DOHH2 (cell line): Measurements from ENCODE around the gene S100A4.

Experiments used
- EZH2phosphoT487 ChIP-seq: fragments of 200-600 bp; sonication (generic); IDR thresholded peaks from 2 replicates; pipeline ENCODE4 v1.6.1; 2017; ENCODE audit warnings: borderline replicate concordance, mild to moderate bottlenecking, antibody characterized with exemption, low read length, moderate library complexity, mixed read lengths
- TF ChIP-seq, protein P1 (sequence below): fragments of 200-600 bp; sonication (generic); IDR thresholded peaks from one replicate; pipeline ENCODE4 v1.5.1; 2014; ENCODE audit warnings: antibody characterized with exemption, mild to moderate bottlenecking, low read depth, low read length; ENCODE audit not compliant: poor library complexity, severe bottlenecking

DNA sequence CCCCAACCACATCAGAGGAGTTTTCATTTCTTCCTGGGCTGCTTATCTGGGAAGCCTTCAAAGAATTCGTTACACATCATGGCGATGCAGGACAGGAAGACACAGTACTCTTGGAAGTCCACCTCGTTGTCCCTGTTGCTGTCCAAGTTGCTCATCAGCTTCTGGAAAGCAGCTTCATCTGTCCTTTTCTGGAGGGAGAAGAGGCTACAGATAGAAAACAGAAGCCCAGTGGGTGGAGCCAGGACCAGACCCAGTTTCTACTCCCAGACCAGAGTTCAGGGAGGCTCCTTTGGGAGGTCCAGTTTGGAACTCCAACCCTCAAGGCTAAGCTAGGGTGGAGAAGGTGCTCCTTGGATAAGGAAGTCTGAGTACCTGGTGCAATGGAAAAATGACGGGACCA lies 1.9 kb downstream of the S100A4 start:
- TF ChIP-seq, protein P1, sequence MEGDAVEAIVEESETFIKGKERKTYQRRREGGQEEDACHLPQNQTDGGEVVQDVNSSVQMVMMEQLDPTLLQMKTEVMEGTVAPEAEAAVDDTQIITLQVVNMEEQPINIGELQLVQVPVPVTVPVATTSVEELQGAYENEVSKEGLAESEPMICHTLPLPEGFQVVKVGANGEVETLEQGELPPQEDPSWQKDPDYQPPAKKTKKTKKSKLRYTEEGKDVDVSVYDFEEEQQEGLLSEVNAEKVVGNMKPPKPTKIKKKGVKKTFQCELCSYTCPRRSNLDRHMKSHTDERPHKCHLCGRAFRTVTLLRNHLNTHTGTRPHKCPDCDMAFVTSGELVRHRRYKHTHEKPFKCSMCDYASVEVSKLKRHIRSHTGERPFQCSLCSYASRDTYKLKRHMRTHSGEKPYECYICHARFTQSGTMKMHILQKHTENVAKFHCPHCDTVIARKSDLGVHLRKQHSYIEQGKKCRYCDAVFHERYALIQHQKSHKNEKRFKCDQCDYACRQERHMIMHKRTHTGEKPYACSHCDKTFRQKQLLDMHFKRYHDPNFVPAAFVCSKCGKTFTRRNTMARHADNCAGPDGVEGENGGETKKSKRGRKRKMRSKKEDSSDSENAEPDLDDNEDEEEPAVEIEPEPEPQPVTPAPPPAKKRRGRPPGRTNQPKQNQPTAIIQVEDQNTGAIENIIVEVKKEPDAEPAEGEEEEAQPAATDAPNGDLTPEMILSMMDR, result no peak
- no peak for TF ChIP-seq EZH2phosphoT487
